Measurements from ENCODE around the gene E2F1. TPM values are rescaled to one million over a fixed set of nuclear protein-coding genes. Genes with fewer than 3 reads are reported as not detected.

E2F1 gene
- total and polyA plus RNA-seq, 4 donors, result 0.10 to 11.0 (median 0.88) TPM

- 88% methylated on average over 13 of the region's 13 CpGs for WGBS
- Histone ChIP-seq H3K36me3 (ENCODE audit: control insufficient read depth in 4 of 4, insufficient read depth in 3 of 4, low read depth in 1 of 4, low read length in 3 of 4) (no peaks in the 10 kb centered on the region), H3K9ac (ENCODE audit: low read depth in 1 of 2, low read length in 2 of 2) (no peak overlapping the region), H3K9me3 (ENCODE audit: control insufficient read depth in 4 of 4, low read length in 3 of 4) (no peaks in the 10 kb centered on the region), H3K27ac (ENCODE audit: low read depth in 1 of 2, low read length in 2 of 2) (no peak overlapping the region), H3K27me3 (ENCODE audit: control insufficient read depth in 4 of 4, insufficient read depth in 4 of 4, low read length in 3 of 4) (no peaks in the 10 kb centered on the region), H3K4me1 (ENCODE audit: control insufficient read depth in 4 of 4, insufficient read depth in 4 of 4, low read length in 3 of 4) (peaks cover 0 to 33% (median 27%) of the 10 kb centered on the region in 4 donors), H3K4me3 (ENCODE audit: low read depth in 1 of 3, low read length in 3 of 3) (no peak overlapping the region)
- DNase-seq (ENCODE audit: low spot score), result no peak
- TF ChIP-seq TAF1 (conservative IDR thresholded peaks at IDR 0.05), result no peak
- TF ChIP-seq RXRA (IDR thresholded peaks at IDR 0.05), result no peak
- no peak for TF ChIP-seq SP1 (IDR thresholded peaks at IDR 0.05)
These were observed 34.6 kb downstream of the E2F1 start for GRCh38 chr20:33651562-33652048.

GRCh38 chr20:33650753-33651561 lies 35.2 kb downstream of the E2F1 start:
- Histone ChIP-seq H3K9me3 (ENCODE audit: control insufficient read depth in 4 of 4, low read length in 3 of 4) (no peaks in the 10 kb centered on the region), H3K4me3 (ENCODE audit: low read depth in 1 of 3, low read length in 3 of 3) (no peak overlapping the region), H3K4me1 (ENCODE audit: control insufficient read depth in 4 of 4, insufficient read depth in 4 of 4, low read length in 3 of 4) (peaks cover 0 to 33% (median 28%) of the 10 kb centered on the region in 4 donors), H3K9ac (ENCODE audit: low read depth in 1 of 2, low read length in 2 of 2) (no peak overlapping the region), H3K27me3 (ENCODE audit: control insufficient read depth in 4 of 4, insufficient read depth in 4 of 4, low read length in 3 of 4) (no peaks in the 10 kb centered on the region), H3K36me3 (ENCODE audit: control insufficient read depth in 4 of 4, insufficient read depth in 3 of 4, low read depth in 1 of 4, low read length in 3 of 4) (no peaks in the 10 kb centered on the region), H3K27ac (ENCODE audit: low read depth in 1 of 2, low read length in 2 of 2) (no peak overlapping the region)
- WGBS, result 87% methylated on average over 10 of the region's 10 CpGs
- DNase-seq (ENCODE audit: low spot score), result no peak
- TF ChIP-seq EGR1 (IDR thresholded peaks at IDR 0.05; ENCODE audit: low read depth in 2 of 2) (no peak), MAX (IDR thresholded peaks at IDR 0.05) (no peak), NR2F2 (IDR thresholded peaks at IDR 0.05) (no peak), ZBTB33 (IDR thresholded peaks at IDR 0.05) (no peak), FOXA2 (IDR thresholded peaks at IDR 0.05) (no peak), YY1 (IDR thresholded peaks at IDR 0.05) (no peak), REST (IDR thresholded peaks at IDR 0.05) (no peak), ATF3 (IDR thresholded peaks at IDR 0.05) (no peak), HNF4G (IDR thresholded peaks at IDR 0.05) (no peak)
